Prostate gland (tissue), 2 donors: ENCODE data around the gene RAB28. TPM values are rescaled to one million over a fixed set of nuclear protein-coding genes. Genes with fewer than 3 reads are reported as not detected.
A peak's percentile ranks its signal among the peaks of the same experiment; 100 is the strongest.

ENCODE experiments used
- DNase-seq: peaks from one replicate; pipeline ENCODE4 v3.0.0-alpha.2; 2019; ENCODE audit warnings: low spot score
- H3K27ac ChIP-seq, 2 donors: fragments of 200-600 bp; sonication (generic); 2 replicates each; pipeline ENCODE4 v1.5.1; 2017 to 2019
- H3K27me3 ChIP-seq: fragments of 200-600 bp; sonication (generic); replicated peaks from 2 replicates; pipeline ENCODE4 v1.5.1; 2019; ENCODE audit not compliant: insufficient read depth
- H3K36me3 ChIP-seq, 2 donors: fragments of 200-600 bp; sonication (generic); 1 replicate in 1 of 2; 2 replicates in 1 of 2; pipeline versions ENCODE4 v1.5.1 to v1.8.1; 2017 to 2019
- H3K4me1 ChIP-seq: fragments of 200-600 bp; sonication (generic); replicated peaks from 2 replicates; pipeline ENCODE4 v1.5.1; 2019
- H3K4me3 ChIP-seq, 2 donors: fragments of 200-600 bp; sonication (generic); 2 replicates each; pipeline ENCODE4 v1.5.1; 2017 to 2019
- H3K9me3 ChIP-seq: fragments of 200-600 bp; sonication (generic); 2 replicates; pipeline ENCODE4 v1.5.1; 2017
- CTCF ChIP-seq, 4 experiments: fragments of 200-600 bp in 2 of 4; fragments of 450-650 bp in 2 of 4; sonication (generic) in 2 of 4; IDR thresholded peaks; 1 replicate in 3 of 4; 2 replicates in 1 of 4; pipeline ENCODE4 v1.5.1; 2016 to 2019; ENCODE audit warnings: antibody characterized with exemption in 4 of 4, mild to moderate bottlenecking in 2 of 4, moderate library complexity in 2 of 4
- POLR2A ChIP-seq: fragments of 450-650 bp; IDR thresholded peaks from one replicate; pipeline ENCODE4 v1.6.1; 2016; ENCODE audit warnings: antibody characterized with exemption, mild to moderate bottlenecking
- POLR2AphosphoS5 ChIP-seq: sonication (generic); formaldehyde crosslinking; IDR thresholded peaks from one replicate; pipeline ENCODE4 v1.6.1; 2017; ENCODE audit warnings: antibody characterized with exemption
- WGBS: methylation state at CpG from one replicate; pipeline ENCODE4 v1.1.5; 2018; 5-methylcytosine and 5-hydroxymethylcytosine counted together
- intact Hi-C: fragments of 100-400 bp; cut with DNase I; formaldehyde crosslinking; loops from one replicate; pipeline ENCODE4 v1.14.2; 2022
- total RNA-seq, 2 donors: library from RNA; depleted of rRNA; stranded (reverse); fragments of >200 nt; gene quantifications; one replicate each; pipeline ENCODE4 v1.1.0, GENCODE V29; 2016

Gene RAB28
- total RNA-seq, 2 donors from 2014 or later: 19.7 to 21.4 TPM

- Histone ChIP-seq H3K4me1 (no peaks in the 10 kb centered on the region), H3K27ac (peak overlapping the region; percentile 85 to 87), H3K27me3 (no peaks in the 10 kb centered on the region), H3K9me3 (no peaks in the 10 kb centered on the region), H3K36me3 (no peaks in the 10 kb centered on the region), H3K4me3 (peak overlapping the region; percentile 69 to 73)
- WGBS: 15% methylated on average over 17 of the region's 17 CpGs
- intact Hi-C loops: no loop called here
- no peak for TF ChIP-seq CTCF (IDR thresholded peaks at IDR 0.05)
- no peak for TF ChIP-seq POLR2AphosphoS5
- TF ChIP-seq POLR2A: no peak
- no peak for DNase-seq
Measured at GRCh38 chr4:13483136-13483767, 888 bp downstream of the RAB28 start.

DNA sequence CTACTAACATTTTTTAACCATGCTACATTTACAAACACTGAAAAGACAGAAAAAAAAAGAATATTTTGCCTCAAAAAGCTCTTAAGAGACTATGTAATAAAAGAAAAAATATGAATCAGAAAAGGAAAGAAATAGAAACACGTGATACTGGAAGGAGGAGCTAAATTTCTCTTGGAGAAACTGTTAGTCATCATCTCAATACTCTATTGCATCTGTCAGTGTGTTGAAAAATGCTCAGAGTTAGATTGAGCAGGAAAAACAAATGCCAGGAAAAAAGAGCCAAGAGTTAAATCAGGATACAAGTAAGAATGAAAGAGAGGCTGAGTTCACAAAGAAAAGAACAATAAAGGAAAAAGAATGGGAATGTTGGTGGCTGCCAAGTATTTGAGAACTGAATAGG is 2.6 kb downstream of the RAB28 start:
- H3K4me1 ChIP-seq: no peaks in the 10 kb centered on the region
- H3K9me3 ChIP-seq: no peaks in the 10 kb centered on the region
- no peak for DNase-seq
- no peak overlapping the region for H3K27ac ChIP-seq
- WGBS: 40% methylated on average over 1 of the region's 1 CpG
- intact Hi-C loops: no loop called here
- TF ChIP-seq POLR2AphosphoS5 (no peak), POLR2A (no peak), CTCF (IDR thresholded peaks at IDR 0.05) (no peak)
- H3K27me3 ChIP-seq: no peaks in the 10 kb centered on the region
- no peaks in the 10 kb centered on the region for H3K36me3 ChIP-seq
- no peak overlapping the region for H3K4me3 ChIP-seq

DNA sequence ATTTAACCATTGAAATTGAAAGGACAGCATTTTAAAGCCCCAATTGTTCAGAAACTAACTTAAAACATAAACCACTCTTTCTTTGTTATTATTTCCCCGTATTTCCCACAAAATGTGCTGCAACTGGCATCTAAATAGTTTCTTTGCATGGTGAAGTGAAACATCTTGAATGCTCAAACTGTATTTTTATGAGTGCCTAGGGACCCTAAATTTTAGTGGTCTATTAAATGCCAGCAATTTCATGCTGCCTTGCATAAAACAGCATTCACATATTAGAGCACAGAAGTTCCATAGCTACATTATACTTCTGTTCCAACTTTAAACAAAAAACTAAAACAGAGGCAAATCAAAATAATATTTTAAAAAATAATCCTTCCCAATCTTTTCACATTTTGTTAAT is 5.4 kb downstream of the RAB28 start:
- WGBS: 93% methylated on average over 1 of the region's 1 CpG
- Histone ChIP-seq H3K9me3 (no peaks in the 10 kb centered on the region), H3K36me3 (no peaks in the 10 kb centered on the region), H3K27ac (no peak overlapping the region), H3K4me3 (no peak overlapping the region), H3K27me3 (no peaks in the 10 kb centered on the region), H3K4me1 (no peaks in the 10 kb centered on the region)
- no peak for TF ChIP-seq POLR2A
- no peak for TF ChIP-seq POLR2AphosphoS5
- TF ChIP-seq CTCF (IDR thresholded peaks at IDR 0.05): no peak
- DNase-seq: no peak
- intact Hi-C loops: no loop called here

DNA sequence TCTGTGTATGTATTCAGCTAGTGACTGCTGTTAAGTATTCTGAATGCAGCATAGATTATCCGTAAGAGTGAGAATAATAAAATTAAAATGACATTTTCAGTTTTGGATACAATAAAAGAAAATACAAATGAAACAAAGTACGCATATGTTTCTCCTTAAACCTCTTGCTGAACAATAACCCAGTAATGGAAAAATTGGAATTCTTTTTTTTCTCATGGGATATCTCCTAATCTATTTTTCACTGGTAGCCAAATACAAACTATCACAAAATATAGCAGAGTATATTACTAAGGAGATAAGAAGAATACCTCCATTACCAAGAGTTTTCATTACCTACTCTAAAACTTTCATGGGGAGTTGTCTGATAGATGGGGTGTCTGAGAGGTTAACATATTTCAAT is 6.0 kb downstream of the RAB28 start:
- TF ChIP-seq POLR2AphosphoS5: no peak
- TF ChIP-seq CTCF (IDR thresholded peaks at IDR 0.05): no peak
- TF ChIP-seq POLR2A: no peak
- no peaks in the 10 kb centered on the region for H3K36me3 ChIP-seq
- H3K27me3 ChIP-seq: no peaks in the 10 kb centered on the region
- no peak overlapping the region for H3K4me3 ChIP-seq
- DNase-seq: no peak
- no peaks in the 10 kb centered on the region for H3K4me1 ChIP-seq
- intact Hi-C loops: no loop called here
- H3K9me3 ChIP-seq: no peaks in the 10 kb centered on the region
- no peak overlapping the region for H3K27ac ChIP-seq
- 98% methylated on average over 2 of the region's 2 CpGs for WGBS

DNA sequence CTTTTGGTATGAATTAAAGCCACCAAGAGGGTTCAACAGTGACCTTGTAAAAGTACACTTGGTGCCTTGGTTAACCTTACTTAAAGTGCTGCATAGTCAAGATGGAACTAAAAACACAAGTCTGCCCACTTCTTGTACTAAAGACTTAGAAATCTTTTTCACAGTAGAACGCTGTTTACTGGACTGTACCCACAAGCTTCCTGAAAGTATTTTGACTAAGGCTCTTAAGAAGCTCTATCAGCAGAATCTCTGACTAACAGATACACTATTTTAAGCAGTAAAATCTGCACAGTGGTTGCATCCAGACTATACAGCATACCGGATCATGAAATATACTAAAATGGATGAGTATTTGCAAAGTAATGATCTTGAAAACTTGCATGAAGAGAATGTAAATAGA is 7.2 kb downstream of the RAB28 start:
- 76% methylated on average over 2 of the region's 2 CpGs for WGBS
- TF ChIP-seq POLR2A (no peak), POLR2AphosphoS5 (no peak), CTCF (IDR thresholded peaks at IDR 0.05) (no peak)

More for the DNA sequence above, 7.2 kb downstream of the RAB28 start:
- Histone ChIP-seq H3K4me1 (no peaks in the 10 kb centered on the region), H3K36me3 (no peaks in the 10 kb centered on the region), H3K9me3 (no peaks in the 10 kb centered on the region), H3K27ac (no peak overlapping the region), H3K4me3 (no peak overlapping the region), H3K27me3 (no peaks in the 10 kb centered on the region)
- DNase-seq: no peak
- intact Hi-C loops: no loop called here
